DND-41 (cell line): Measurements from ENCODE around the gene NUDC.
"Not testable (repeated sequence)": the region's sequence is repeated elsewhere in the genome, so short reads cannot be mapped to it uniquely, and the experiment has no call there.

ENCODE experiments used
- ATAC-seq: fragments of 200-7000 bp; cut with Tn5 transposase; 3 replicates; pipeline ENCODE4 v1.9.1; 2021; ENCODE audit warnings: low read depth; ENCODE audit not compliant: insufficient read depth
- DNase-seq: peaks from one replicate; pipeline ENCODE4 v3.0.0-alpha.2; 2020
- H2AFZ ChIP-seq: 2 replicates; pipeline ENCODE4 v1.6.0; 2012; ENCODE audit warnings: low read depth, low read length
- H3K27ac ChIP-seq: 2 replicates; pipeline ENCODE4 v1.5.1; 2012; ENCODE audit warnings: low read length, inconsistent platforms
- H3K27me3 ChIP-seq: fragments of 200-600 bp; sonication (generic); 2 replicates; pipeline ENCODE4 v1.6.0; 2012; ENCODE audit warnings: low read length, mild to moderate bottlenecking, inconsistent platforms; ENCODE audit not compliant: insufficient read depth, poor library complexity
- H3K36me3 ChIP-seq: 2 replicates; pipeline ENCODE4 v1.5.1; 2012; ENCODE audit warnings: low read length, inconsistent platforms; ENCODE audit not compliant: insufficient read depth
- H3K4me1 ChIP-seq: 2 replicates; pipeline ENCODE4 v1.5.1; 2012; ENCODE audit warnings: mild to moderate bottlenecking, low read length; ENCODE audit not compliant: insufficient read depth
- H3K4me2 ChIP-seq: 2 replicates; pipeline ENCODE4 v1.6.0; 2012; ENCODE audit warnings: mild to moderate bottlenecking, moderate library complexity, low read length, inconsistent platforms; ENCODE audit not compliant: insufficient read depth
- H3K4me3 ChIP-seq, 2 experiments: fragments of 200-600 bp in 1 of 2; shearing (Covaris generic) in 1 of 2; 2 replicates each; pipeline ENCODE4 v1.5.1; 2012 to 2016; ENCODE audit warnings: inconsistent platforms in 2 of 2, low read length in 2 of 2, mild to moderate bottlenecking in 2 of 2, low read depth in 1 of 2, moderate library complexity in 1 of 2
- H3K79me2 ChIP-seq: 2 replicates; pipeline ENCODE4 v1.6.0; 2012; ENCODE audit warnings: low read length, inconsistent platforms; ENCODE audit not compliant: insufficient read depth
- H3K9ac ChIP-seq: 2 replicates; pipeline ENCODE4 v1.6.0; 2012; ENCODE audit warnings: low read depth, mild to moderate bottlenecking, inconsistent platforms, low read length, moderate library complexity
- H3K9me3 ChIP-seq: 2 replicates; pipeline ENCODE4 v1.5.1; 2012; ENCODE audit warnings: low read length, moderate library complexity, mild to moderate bottlenecking, inconsistent platforms; ENCODE audit not compliant: insufficient read depth, severe bottlenecking
- H4K20me1 ChIP-seq: 2 replicates; pipeline ENCODE4 v1.6.0; 2012; ENCODE audit warnings: low read length; ENCODE audit not compliant: insufficient read depth
- CTCF ChIP-seq: IDR thresholded peaks from 2 replicates; pipeline ENCODE4 v1.5.1; 2012; ENCODE audit warnings: borderline replicate concordance, low read length, moderate library complexity, mild to moderate bottlenecking; ENCODE audit not compliant: poor library complexity, severe bottlenecking; ENCODE audit errors: extremely low read depth
- EZH2 ChIP-seq: IDR thresholded peaks from 3 replicates; pipeline ENCODE4 v1.6.1; 2012; ENCODE audit warnings: borderline replicate concordance, low read depth, mild to moderate bottlenecking, moderate library complexity, low read length, inconsistent platforms; ENCODE audit not compliant: severe bottlenecking

Gene NUDC

GRCh38 chr1:26981146-26981846 lies 59.8 kb downstream of the NUDC start:
- no peak overlapping the region for H3K4me2 ChIP-seq
- H3K79me2 ChIP-seq: no peaks in the 10 kb centered on the region
- H3K27me3 ChIP-seq: peaks cover 9% of the 10 kb centered on the region
- no peak overlapping the region for H3K4me3 ChIP-seq
- ATAC-seq: no peak
- H3K9ac ChIP-seq: no peak overlapping the region
- TF ChIP-seq EZH2: no peak
- H3K36me3 ChIP-seq: no peaks in the 10 kb centered on the region
- no peaks in the 10 kb centered on the region for H3K4me1 ChIP-seq
- no peak overlapping the region for H2AFZ ChIP-seq
- H3K9me3 ChIP-seq: no peaks in the 10 kb centered on the region
- no peaks in the 10 kb centered on the region for H4K20me1 ChIP-seq
- DNase-seq: no peak
- H3K27ac ChIP-seq: no peak overlapping the region

GRCh38 chr1:26983863-26984262 lies 62.3 kb downstream of the NUDC start:
- Histone ChIP-seq H3K9me3 (no peaks in the 10 kb centered on the region), H2AFZ (peak overlapping the region; percentile 34; the same call in 1 of the 2 replicates), H3K27ac (no peak overlapping the region), H3K79me2 (no peaks in the 10 kb centered on the region), H4K20me1 (no peaks in the 10 kb centered on the region), H3K4me2 (no peak overlapping the region), H3K9ac (no peak overlapping the region), H3K4me1 (no peaks in the 10 kb centered on the region), H3K4me3 (no peak overlapping the region), H3K36me3 (no peaks in the 10 kb centered on the region), H3K27me3 (peaks cover 9% of the 10 kb centered on the region)
- DNase-seq (no peak), ATAC-seq (no peak)
- no peak for TF ChIP-seq CTCF
- TF ChIP-seq EZH2: no peak

- Histone ChIP-seq H3K27me3 (peaks cover 9% of the 10 kb centered on the region), H3K4me3 (no peak overlapping the region), H3K36me3 (no peaks in the 10 kb centered on the region), H3K4me1 (no peaks in the 10 kb centered on the region), H3K9me3 (no peaks in the 10 kb centered on the region), H3K9ac (no peak overlapping the region), H3K79me2 (no peaks in the 10 kb centered on the region), H3K27ac (no peak overlapping the region), H4K20me1 (no peaks in the 10 kb centered on the region), H3K4me2 (no peak overlapping the region), H2AFZ (no peak overlapping the region)
- ATAC-seq (no peak), DNase-seq (no peak)
- TF ChIP-seq CTCF: no peak
- TF ChIP-seq EZH2: no peak
Measured at GRCh38 chr1:26984291-26984690, 62.7 kb downstream of the NUDC start.

GRCh38 chr1:26986658-26987057 lies 65.1 kb downstream of the NUDC start:
- no peaks in the 10 kb centered on the region for H4K20me1 ChIP-seq
- no peaks in the 10 kb centered on the region for H3K9me3 ChIP-seq
- H3K27ac ChIP-seq: no peak overlapping the region
- ATAC-seq: no peak
- H3K79me2 ChIP-seq: no peaks in the 10 kb centered on the region
- H3K36me3 ChIP-seq: no peaks in the 10 kb centered on the region
- H3K9ac ChIP-seq: no peak overlapping the region
- H3K4me2 ChIP-seq: no peak overlapping the region
- peaks cover 9% of the 10 kb centered on the region for H3K27me3 ChIP-seq
- H3K4me3 ChIP-seq: no peak overlapping the region
- H3K4me1 ChIP-seq: no peaks in the 10 kb centered on the region
- no peak for DNase-seq
- no peak overlapping the region for H2AFZ ChIP-seq
- TF ChIP-seq CTCF: no peak
- TF ChIP-seq EZH2: no peak

GRCh38 chr1:26989403-26990109 lies 68.0 kb downstream of the NUDC start:
- not testable (repeated sequence) for H3K27ac ChIP-seq, ATAC-seq, H3K9ac ChIP-seq, H3K79me2 ChIP-seq, DNase-seq, H3K9me3 ChIP-seq, H3K4me3 ChIP-seq, H3K4me2 ChIP-seq, H3K27me3 ChIP-seq, H4K20me1 ChIP-seq, H3K36me3 ChIP-seq, H3K4me1 ChIP-seq, H2AFZ ChIP-seq
